Measurements from ENCODE around the gene INPP4A.

The INPP4A gene

GRCh38 chr2:98438190-98439133 is 6.2 kb upstream of the INPP4A start:
- no peak for DNase-seq

- no peak for DNase-seq
Observed at GRCh38 chr2:98441706-98442450, 2.8 kb upstream of the INPP4A start.

- no peak for DNase-seq
Observed at GRCh38 chr2:98442488-98442887, 2.2 kb upstream of the INPP4A start.

- no peak for DNase-seq
Observed at GRCh38 chr2:98445177-98445682, 572 bp downstream of the INPP4A start.

GRCh38 chr2:98445683-98446581 is 1.3 kb downstream of the INPP4A start:
- peak; percentile 2 to 59 for DNase-seq

- DNase-seq, result no peak
Observed at GRCh38 chr2:98446850-98447249, 2.2 kb downstream of the INPP4A start.

GRCh38 chr2:98448441-98449145 is 3.9 kb downstream of the INPP4A start:
- DNase-seq, result no peak

- DNase-seq, result no peak
Observed at GRCh38 chr2:98452396-98453027, 7.9 kb downstream of the INPP4A start.

GRCh38 chr2:98453083-98453482 is 8.4 kb downstream of the INPP4A start:
- no peak for DNase-seq

- DNase-seq, result no peak
Observed at GRCh38 chr2:98453531-98453930, 8.9 kb downstream of the INPP4A start.

GRCh38 chr2:98454073-98454472 is 9.4 kb downstream of the INPP4A start:
- DNase-seq, result no peak

GRCh38 chr2:98454500-98455235 is 10.0 kb downstream of the INPP4A start:
- no peak for DNase-seq

GRCh38 chr2:98455494-98455976 is 10.9 kb downstream of the INPP4A start:
- DNase-seq, result no peak

- no peak for DNase-seq
Observed at GRCh38 chr2:98457045-98457696, 12.5 kb downstream of the INPP4A start.

GRCh38 chr2:98458207-98458606 is 13.5 kb downstream of the INPP4A start:
- no peak for DNase-seq

GRCh38 chr2:98458667-98459380 is 14.2 kb downstream of the INPP4A start:
- no peak for DNase-seq

GRCh38 chr2:98459496-98460175 is 15.0 kb downstream of the INPP4A start:
- DNase-seq, result no peak
